HG03457 (cell line): ENCODE measurements around the gene APBA1.
"Not testable (repeated sequence)": the region's sequence is repeated elsewhere in the genome, so short reads cannot be mapped to it uniquely, and the experiment has no call there.

ENCODE experiments used
- ATAC-seq: cut with Tn5 transposase; IDR thresholded peaks from one replicate; pipeline ENCODE4 v1.9.1; 2021; ENCODE audit warnings: moderate number of reproducible peaks; ENCODE audit not compliant: unreplicated experiment

APBA1 gene

GRCh38 chr9:69452110-69452782 is 219.9 kb downstream of the APBA1 start:
- ATAC-seq, result no peak

GRCh38 chr9:69446496-69446895 is 225.7 kb downstream of the APBA1 start:
- ATAC-seq, result no peak

- no peak for ATAC-seq
Observed at GRCh38 chr9:69445251-69445650, 226.9 kb downstream of the APBA1 start.

- ATAC-seq, result no peak
Observed at GRCh38 chr9:69444791-69445190, 227.4 kb downstream of the APBA1 start.

- no peak for ATAC-seq
Observed at GRCh38 chr9:69444021-69444420, 228.2 kb downstream of the APBA1 start.

- ATAC-seq, result no peak
Observed at GRCh38 chr9:69443178-69443577, 229.0 kb downstream of the APBA1 start.

GRCh38 chr9:69442486-69442885 is 229.7 kb downstream of the APBA1 start:
- ATAC-seq, result no peak

- ATAC-seq, result not testable (repeated sequence)
Observed at GRCh38 chr9:69440254-69440955, 231.8 kb downstream of the APBA1 start.

GRCh38 chr9:69439654-69440053 is 232.5 kb downstream of the APBA1 start:
- not testable (repeated sequence) for ATAC-seq

- no peak for ATAC-seq
Observed at GRCh38 chr9:69433968-69434367, 238.2 kb downstream of the APBA1 start.

GRCh38 chr9:69433392-69433791 is 238.8 kb downstream of the APBA1 start:
- ATAC-seq, result no peak

- ATAC-seq, result no peak
Observed at GRCh38 chr9:69432623-69433022, 239.5 kb downstream of the APBA1 start.

GRCh38 chr9:69431777-69432176 is 240.4 kb downstream of the APBA1 start:
- no peak for ATAC-seq

- ATAC-seq, result no peak
Observed at GRCh38 chr9:69431203-69431602, 241.0 kb downstream of the APBA1 start.

- ATAC-seq, result no peak
Observed at GRCh38 chr9:69430206-69430605, 242.0 kb downstream of the APBA1 start.

- ATAC-seq, result no peak
Observed at GRCh38 chr9:69429281-69429680, 242.9 kb downstream of the APBA1 start.

- ATAC-seq, result no peak
Observed at GRCh38 chr9:69428017-69428785, 244.0 kb downstream of the APBA1 start.

- ATAC-seq, result no peak
Observed at GRCh38 chr9:69427286-69427685, 244.9 kb downstream of the APBA1 start.

GRCh38 chr9:69425136-69425801 is 246.9 kb downstream of the APBA1 start:
- ATAC-seq, result no peak

- no peak for ATAC-seq
Observed at GRCh38 chr9:69421908-69422801, 250.0 kb downstream of the APBA1 start.
